GM15510 (cell line): Measurements from ENCODE around the gene C3orf18.

Source experiments
- POLR2A ChIP-seq: IDR thresholded peaks from 3 replicates; pipeline ENCODE4 v1.6.1; 2011; ENCODE audit warnings: borderline replicate concordance; ENCODE audit not compliant: insufficient read length; ENCODE audit errors: extremely low read depth

The C3orf18 gene

GRCh38 chr3:50606596-50606995, 39.0 kb upstream of the C3orf18 start:
- no peak for TF ChIP-seq POLR2A

GRCh38 chr3:50605901-50606326, 38.4 kb upstream of the C3orf18 start:
- TF ChIP-seq POLR2A = no peak

- TF ChIP-seq POLR2A = no peak
These were observed 37.4 kb upstream of the C3orf18 start for GRCh38 chr3:50604628-50605588.

GRCh38 chr3:50604110-50604621, 36.6 kb upstream of the C3orf18 start:
- no peak for TF ChIP-seq POLR2A

GRCh38 chr3:50603261-50604109, 35.9 kb upstream of the C3orf18 start:
- no peak for TF ChIP-seq POLR2A

GRCh38 chr3:50602595-50603191, 35.1 kb upstream of the C3orf18 start:
- TF ChIP-seq POLR2A = no peak

- no peak for TF ChIP-seq POLR2A
These were observed 33.5 kb upstream of the C3orf18 start for GRCh38 chr3:50600841-50601591.

- no peak for TF ChIP-seq POLR2A
These were observed 32.7 kb upstream of the C3orf18 start for GRCh38 chr3:50600141-50600753.

- TF ChIP-seq POLR2A = no peak
These were observed 32.2 kb upstream of the C3orf18 start for GRCh38 chr3:50599716-50600118.

- no peak for TF ChIP-seq POLR2A
These were observed 31.7 kb upstream of the C3orf18 start for GRCh38 chr3:50599115-50599715.

GRCh38 chr3:50594253-50594785, 26.8 kb upstream of the C3orf18 start:
- no peak for TF ChIP-seq POLR2A

- TF ChIP-seq POLR2A = no peak
These were observed 25.0 kb upstream of the C3orf18 start for GRCh38 chr3:50592568-50592967.

GRCh38 chr3:50591196-50591741, 23.7 kb upstream of the C3orf18 start:
- TF ChIP-seq POLR2A = no peak
